SU-DHL-6 (cell line): ENCODE data around the gene SLC15A2.

Source experiments
- CTCF ChIP-seq: fragments of 200-600 bp; sonication (generic); IDR thresholded peaks from one replicate; pipeline ENCODE4 v1.5.1; 2017; ENCODE audit warnings: antibody characterized with exemption, mild to moderate bottlenecking, low read length, moderate library complexity; ENCODE audit not compliant: insufficient read depth, poor library complexity, severe bottlenecking
- EZH2phosphoT487 ChIP-seq: fragments of 200-600 bp; sonication (generic), shearing (Covaris generic); conservative IDR thresholded peaks from 2 replicates; pipeline ENCODE4 v1.6.1; 2018; ENCODE audit warnings: mild to moderate bottlenecking, antibody characterized with exemption, low read length, moderate library complexity, mixed read lengths

DNA sequence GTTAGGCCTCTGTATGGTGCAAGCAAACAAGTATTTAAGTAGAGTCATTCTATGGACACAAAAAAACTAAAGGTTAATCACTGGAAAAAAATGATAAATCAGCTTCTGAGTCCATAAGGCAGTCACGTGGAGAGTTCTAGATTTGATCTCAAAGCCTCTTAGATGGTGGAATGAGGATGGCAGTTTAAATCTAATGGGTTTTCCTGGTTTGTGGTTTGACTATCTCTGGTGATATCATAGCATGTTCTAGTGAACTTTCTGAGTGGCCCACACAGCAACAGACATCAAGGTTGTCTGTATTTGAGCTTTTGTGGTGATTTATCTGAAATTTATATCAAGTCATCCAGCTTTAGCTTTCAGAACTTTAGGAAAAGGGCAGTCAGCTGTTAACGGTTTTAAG lies 75.4 kb downstream of the SLC15A2 start:
- no peak for TF ChIP-seq CTCF
- no peak for TF ChIP-seq EZH2phosphoT487
